ENCODE results near the gene NLRC5. TPM values are rescaled to one million over a fixed set of nuclear protein-coding genes. Genes with fewer than 3 reads are reported as not detected.

NLRC5 gene
- total RNA-seq, 1 experiment from 2014 or later, result 0.98 TPM

DNA sequence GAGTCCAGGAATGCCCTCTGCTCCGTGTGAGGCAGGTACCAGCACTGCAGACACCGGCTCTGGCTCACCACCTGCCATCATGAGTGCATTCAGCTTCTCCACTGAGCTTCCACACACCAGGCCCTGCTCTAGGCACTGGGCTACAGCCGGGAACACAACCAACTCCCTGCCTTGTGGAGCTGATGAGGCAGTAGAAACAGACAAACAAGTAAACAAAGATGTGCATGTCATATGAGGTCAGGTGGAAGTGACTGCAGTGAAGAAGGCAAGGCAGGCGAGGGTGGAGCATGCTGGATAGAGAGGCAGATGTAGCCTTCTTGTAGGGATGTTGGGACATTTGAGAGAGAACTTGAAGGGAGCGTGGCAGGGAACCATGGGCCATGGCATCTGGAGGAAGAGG, 5.0 kb downstream of the NLRC5 start:
- Histone ChIP-seq H3K9me3 (ENCODE audit: low read length) (no peaks in the 10 kb centered on the region), H2AFZ (ENCODE audit: low read length) (no peak overlapping the region)
- TF ChIP-seq EZH2 (IDR thresholded peaks at IDR 0.05; ENCODE audit: low read length, unreplicated experiment), result no peak
- no peak for TF ChIP-seq EZH2phosphoT487 (IDR thresholded peaks at IDR 0.05; ENCODE audit: borderline replicate concordance, low read length)
- TF ChIP-seq, protein P1, sequence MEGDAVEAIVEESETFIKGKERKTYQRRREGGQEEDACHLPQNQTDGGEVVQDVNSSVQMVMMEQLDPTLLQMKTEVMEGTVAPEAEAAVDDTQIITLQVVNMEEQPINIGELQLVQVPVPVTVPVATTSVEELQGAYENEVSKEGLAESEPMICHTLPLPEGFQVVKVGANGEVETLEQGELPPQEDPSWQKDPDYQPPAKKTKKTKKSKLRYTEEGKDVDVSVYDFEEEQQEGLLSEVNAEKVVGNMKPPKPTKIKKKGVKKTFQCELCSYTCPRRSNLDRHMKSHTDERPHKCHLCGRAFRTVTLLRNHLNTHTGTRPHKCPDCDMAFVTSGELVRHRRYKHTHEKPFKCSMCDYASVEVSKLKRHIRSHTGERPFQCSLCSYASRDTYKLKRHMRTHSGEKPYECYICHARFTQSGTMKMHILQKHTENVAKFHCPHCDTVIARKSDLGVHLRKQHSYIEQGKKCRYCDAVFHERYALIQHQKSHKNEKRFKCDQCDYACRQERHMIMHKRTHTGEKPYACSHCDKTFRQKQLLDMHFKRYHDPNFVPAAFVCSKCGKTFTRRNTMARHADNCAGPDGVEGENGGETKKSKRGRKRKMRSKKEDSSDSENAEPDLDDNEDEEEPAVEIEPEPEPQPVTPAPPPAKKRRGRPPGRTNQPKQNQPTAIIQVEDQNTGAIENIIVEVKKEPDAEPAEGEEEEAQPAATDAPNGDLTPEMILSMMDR (conservative IDR thresholded peaks at IDR 0.05; ENCODE audit: low read depth, low read length), result no peak

DNA sequence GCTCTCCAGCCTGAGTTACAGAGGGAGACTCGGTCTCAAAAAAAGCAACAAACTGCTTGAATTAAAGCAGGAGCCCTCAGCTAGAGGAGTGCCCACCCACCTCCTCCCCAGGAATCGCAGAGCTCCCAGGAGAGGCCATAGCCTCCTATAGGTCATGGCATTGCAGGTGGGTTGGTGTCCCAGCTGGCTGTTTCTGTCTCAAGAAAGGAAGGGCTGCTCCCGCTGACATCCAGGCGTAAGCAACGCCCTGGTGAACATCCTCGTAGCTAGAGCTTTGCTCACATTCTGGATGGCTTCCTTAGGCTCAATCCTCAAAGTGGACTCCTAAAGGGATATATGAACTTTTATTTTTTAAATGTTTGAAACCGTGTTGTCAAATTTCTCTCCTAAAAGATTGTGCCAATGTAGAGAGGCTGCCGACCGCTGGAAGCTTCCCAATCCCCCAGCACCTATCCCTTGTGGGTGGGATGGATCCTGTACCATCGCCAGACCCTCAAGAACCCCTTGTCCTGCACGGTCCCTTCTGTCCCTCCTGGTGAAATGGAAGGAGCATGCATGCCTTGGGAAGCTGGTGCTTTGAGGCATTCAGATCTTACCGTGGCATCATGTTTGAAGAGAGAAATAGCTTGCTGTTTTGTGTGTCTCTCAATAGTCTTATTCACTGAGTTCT, 5.9 kb downstream of the NLRC5 start:
- Histone ChIP-seq H2AFZ (ENCODE audit: low read length) (no peak overlapping the region), H3K4me3 (ENCODE audit: low read length) (no peak overlapping the region), H3F3A (ENCODE audit: low read length, unreplicated experiment) (no peaks in the 10 kb centered on the region), H3K36me3 (ENCODE audit: low read depth, low read length) (no peaks in the 10 kb centered on the region), H3K9ac (ENCODE audit: low read length) (no peak overlapping the region), H3K79me2 (ENCODE audit: low read length) (no peaks in the 10 kb centered on the region), H3K4me2 (ENCODE audit: low read length) (no peak overlapping the region), H3K4me1 (ENCODE audit: insufficient read depth, low read length) (peaks cover 5% of the 10 kb centered on the region), H3K27me3 (ENCODE audit: low read length) (no peaks in the 10 kb centered on the region), H3K27ac (ENCODE audit: low read length) (no peak overlapping the region), H3K9me3 (ENCODE audit: low read length) (no peaks in the 10 kb centered on the region), H3K9me2 (replicated peaks; ENCODE audit: low read length) (no peaks in the 10 kb centered on the region), H4K20me1 (ENCODE audit: low read length) (no peaks in the 10 kb centered on the region)
- CTCF ChIA-PET, result no interaction called here
- TF ChIP-seq EZH2phosphoT487 (IDR thresholded peaks at IDR 0.05; ENCODE audit: borderline replicate concordance, low read length) (no peak), EZH2 (IDR thresholded peaks at IDR 0.05; ENCODE audit: low read length, unreplicated experiment) (no peak)
- TF ChIP-seq, protein P1 (conservative IDR thresholded peaks at IDR 0.05; ENCODE audit: low read depth, low read length), result no peak
- no peak for DNase-seq
- no TSS peak for BruUV-seq (replicated peaks)
- POLR2A ChIA-PET (ENCODE audit: unreplicated experiment), result no interaction called here
- intact Hi-C loops (cut with micrococcal nuclease), result no loop called here
- ATAC-seq, result no peak

More for the DNA sequence above, 5.0 kb downstream of the NLRC5 start:
- no peak overlapping the region for H3K27ac ChIP-seq (ENCODE audit: low read length)
- no peaks in the 10 kb centered on the region for H3F3A ChIP-seq (ENCODE audit: low read length, unreplicated experiment)
- POLR2A ChIA-PET (ENCODE audit: unreplicated experiment), result no interaction called here
- H4K20me1 ChIP-seq (ENCODE audit: low read length), result no peaks in the 10 kb centered on the region
- ATAC-seq (no peak), DNase-seq (no peak)
- no peak overlapping the region for H3K4me3 ChIP-seq (ENCODE audit: low read length)
- no peak overlapping the region for H3K4me2 ChIP-seq (ENCODE audit: low read length)
- H3K9me2 ChIP-seq (replicated peaks; ENCODE audit: low read length), result no peaks in the 10 kb centered on the region
- intact Hi-C loops (cut with micrococcal nuclease), result no loop called here
- H3K9ac ChIP-seq (ENCODE audit: low read length), result no peak overlapping the region
- no peaks in the 10 kb centered on the region for H3K27me3 ChIP-seq (ENCODE audit: low read length)
- CTCF ChIA-PET, result no interaction called here
- no TSS peak for BruUV-seq (replicated peaks)
- peaks cover 7% of the 10 kb centered on the region for H3K4me1 ChIP-seq (ENCODE audit: insufficient read depth, low read length)
- no peaks in the 10 kb centered on the region for H3K79me2 ChIP-seq (ENCODE audit: low read length)
- no peaks in the 10 kb centered on the region for H3K36me3 ChIP-seq (ENCODE audit: low read depth, low read length)

DNA sequence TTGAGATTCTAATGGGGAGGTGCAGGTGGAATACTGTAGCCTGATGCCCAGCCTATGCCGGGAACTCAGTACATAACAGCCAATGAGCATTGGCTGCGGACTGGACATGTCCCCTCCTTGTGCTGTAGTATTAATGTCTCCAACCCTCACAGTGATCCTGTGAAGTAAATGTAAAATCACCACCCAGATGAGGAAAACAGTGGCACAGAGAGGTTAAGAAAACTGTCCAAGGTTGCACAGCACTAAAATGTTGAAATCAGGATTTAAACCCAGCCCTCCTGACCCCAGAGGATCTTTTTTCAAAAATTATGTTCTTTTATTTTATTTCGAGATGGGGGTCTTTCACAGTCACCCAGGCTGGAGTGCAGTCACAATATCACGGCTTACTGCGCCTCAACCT, 7.9 kb downstream of the NLRC5 start:
- no peaks in the 10 kb centered on the region for H3K9me3 ChIP-seq (ENCODE audit: low read length)
- no peak for ATAC-seq
- no TSS peak for BruUV-seq (replicated peaks)
- POLR2A ChIA-PET (ENCODE audit: unreplicated experiment), result no interaction called here
- H3K27ac ChIP-seq (ENCODE audit: low read length), result no peak overlapping the region
- no peaks in the 10 kb centered on the region for H3K9me2 ChIP-seq (replicated peaks; ENCODE audit: low read length)
- CTCF ChIA-PET, result no interaction called here
- no peaks in the 10 kb centered on the region for H3K27me3 ChIP-seq (ENCODE audit: low read length)
- H3K4me3 ChIP-seq (ENCODE audit: low read length), result no peak overlapping the region
- H3K4me2 ChIP-seq (ENCODE audit: low read length), result no peak overlapping the region
- peaks cover 9% of the 10 kb centered on the region for H3K4me1 ChIP-seq (ENCODE audit: insufficient read depth, low read length)
- no peaks in the 10 kb centered on the region for H3F3A ChIP-seq (ENCODE audit: low read length, unreplicated experiment)
- TF ChIP-seq, protein P1 (conservative IDR thresholded peaks at IDR 0.05; ENCODE audit: low read depth, low read length), result no peak
- TF ChIP-seq EZH2 (IDR thresholded peaks at IDR 0.05; ENCODE audit: low read length, unreplicated experiment), result no peak
- TF ChIP-seq EZH2phosphoT487 (IDR thresholded peaks at IDR 0.05; ENCODE audit: borderline replicate concordance, low read length), result no peak
- H3K36me3 ChIP-seq (ENCODE audit: low read depth, low read length), result no peaks in the 10 kb centered on the region
- DNase-seq, result no peak
- no peaks in the 10 kb centered on the region for H4K20me1 ChIP-seq (ENCODE audit: low read length)
- intact Hi-C loops (cut with micrococcal nuclease), result no loop called here
- H2AFZ ChIP-seq (ENCODE audit: low read length), result no peak overlapping the region
- H3K9ac ChIP-seq (ENCODE audit: low read length), result no peak overlapping the region
- H3K79me2 ChIP-seq (ENCODE audit: low read length), result no peaks in the 10 kb centered on the region
